HepG2 (cell line): ENCODE data around the gene RIPOR3. TPM values are rescaled to one million over a fixed set of nuclear protein-coding genes. Genes with fewer than 3 reads are reported as not detected.

Experiments
- ATF4 ChIP-seq, 2 experiments: fragments of 450-650 bp in 1 of 2; sonication (generic) in 1 of 2; formaldehyde crosslinking; IDR thresholded peaks; 2 replicates each; pipeline versions ENCODE4 v1.5.0 to v1.8.0; 2020 to 2022; ENCODE audit warnings: mild to moderate bottlenecking in 1 of 2, missing genetic modification reagents in 1 of 2
- BRCA1 ChIP-seq: sonication (generic); formaldehyde crosslinking; IDR thresholded peaks from 2 replicates; pipeline ENCODE4 v1.4.0; 2020; ENCODE audit warnings: missing genetic modification reagents
- CBX1 ChIP-seq: IDR thresholded peaks from one replicate; pipeline ENCODE4 v1.6.1; 2016; ENCODE audit warnings: antibody characterized with exemption, low read depth
- CHCHD3 ChIP-seq: sonication (generic); formaldehyde crosslinking; IDR thresholded peaks from 2 replicates; pipeline ENCODE4 v1.8.0; 2022; ENCODE audit warnings: mild to moderate bottlenecking, missing genetic modification reagents, moderate library complexity
- DMAP1 ChIP-seq: IDR thresholded peaks from 2 replicates; pipeline ENCODE4 v1.6.1; 2016
- DMTF1 ChIP-seq: sonication (generic); formaldehyde crosslinking; IDR thresholded peaks from 2 replicates; pipeline ENCODE4 v1.4.0; 2020; ENCODE audit warnings: mild to moderate bottlenecking, missing genetic modification reagents
- FOXO1 ChIP-seq: sonication (generic); formaldehyde crosslinking; IDR thresholded peaks from 2 replicates; pipeline ENCODE4 v1.4.0; 2020; ENCODE audit warnings: missing genetic modification reagents
- GMEB1 ChIP-seq: sonication (generic); formaldehyde crosslinking; IDR thresholded peaks from 2 replicates; pipeline ENCODE4 v1.5.1; 2020; ENCODE audit warnings: missing genetic modification reagents, mild to moderate bottlenecking, borderline replicate concordance
- HNRNPL ChIP-seq: fragments of 200-400 bp; formaldehyde crosslinking; IDR thresholded peaks from 2 replicates; pipeline ENCODE4 v1.6.1; 2017; ENCODE audit warnings: mild to moderate bottlenecking, low read depth, low read length
- ISX ChIP-seq: sonication (generic); formaldehyde crosslinking; conservative IDR thresholded peaks from 2 replicates; pipeline ENCODE4 v1.5.0; 2020; ENCODE audit warnings: missing genetic modification reagents
- KLF11 ChIP-seq: IDR thresholded peaks from 2 replicates; pipeline ENCODE4 v1.6.1; 2016; ENCODE audit warnings: missing compliant biosample characterization
- NR1H2 ChIP-seq: sonication (generic); formaldehyde crosslinking; IDR thresholded peaks from 2 replicates; pipeline ENCODE4 v1.8.1; 2022; ENCODE audit warnings: low read depth, missing genetic modification reagents, borderline replicate concordance
- REXO4 ChIP-seq: sonication (generic); formaldehyde crosslinking; IDR thresholded peaks from 2 replicates; pipeline ENCODE4 v1.8.0; 2022; ENCODE audit warnings: missing genetic modification reagents, mild to moderate bottlenecking, borderline replicate concordance
- RNF2 ChIP-seq: fragments of 450-650 bp; conservative IDR thresholded peaks from 2 replicates; pipeline ENCODE4 v1.6.1; 2016; ENCODE audit warnings: low read depth
- RXRA ChIP-seq: sonication (generic); formaldehyde crosslinking; IDR thresholded peaks from 2 replicates; pipeline ENCODE4 v1.5.1; 2020; ENCODE audit warnings: missing genetic modification reagents
- SMYD3 ChIP-seq: sonication (generic); formaldehyde crosslinking; IDR thresholded peaks from 2 replicates; pipeline ENCODE4 v1.8.1; 2023; ENCODE audit warnings: mild to moderate bottlenecking, missing genetic modification reagents
- SP4 ChIP-seq: sonication (generic); formaldehyde crosslinking; IDR thresholded peaks from 2 replicates; pipeline ENCODE4 v1.8.1; 2023; ENCODE audit warnings: mild to moderate bottlenecking, missing genetic modification reagents
- SRSF9 ChIP-seq: fragments of 200-400 bp; formaldehyde crosslinking; IDR thresholded peaks from 2 replicates; pipeline ENCODE4 v1.6.1; 2018; ENCODE audit warnings: borderline replicate concordance, mild to moderate bottlenecking, low read depth, low read length; ENCODE audit not compliant: insufficient read depth, poor library complexity, severe bottlenecking
- U2AF2 ChIP-seq: fragments of 200-400 bp; formaldehyde crosslinking; IDR thresholded peaks from 2 replicates; pipeline ENCODE4 v1.6.1; 2017; ENCODE audit warnings: low read depth, mild to moderate bottlenecking, low read length
- ZNF20 ChIP-seq: sonication (generic); formaldehyde crosslinking; IDR thresholded peaks from 2 replicates; pipeline ENCODE4 v1.4.0; 2020; ENCODE audit warnings: mild to moderate bottlenecking, moderate library complexity, missing genetic modification reagents
- ZNF350 ChIP-seq: sonication (generic); formaldehyde crosslinking; IDR thresholded peaks from 2 replicates; pipeline ENCODE4 v1.4.0; 2020; ENCODE audit warnings: mild to moderate bottlenecking, low read depth, missing genetic modification reagents, borderline replicate concordance
- ZNF362 ChIP-seq: sonication (generic); formaldehyde crosslinking; IDR thresholded peaks from 2 replicates; pipeline ENCODE4 v1.4.0; 2020; ENCODE audit warnings: missing genetic modification reagents, mild to moderate bottlenecking, borderline replicate concordance
- ZNF44 ChIP-seq: sonication (generic); formaldehyde crosslinking; IDR thresholded peaks from 2 replicates; pipeline ENCODE4 v1.5.1; 2020; ENCODE audit warnings: mild to moderate bottlenecking, missing genetic modification reagents
- ZNF501 ChIP-seq: sonication (generic); formaldehyde crosslinking; IDR thresholded peaks from 2 replicates; pipeline ENCODE4 v1.5.1; 2020; ENCODE audit warnings: mild to moderate bottlenecking, moderate library complexity, missing genetic modification reagents
- polyA plus RNA-seq, 8 experiments: library from polyadenylated mRNA; depleted of rRNA in 3 of 8; stranded (reverse) in 7 of 8; unstranded in 1 of 8; fragments of >200 nt; fragmentation: Illumina TruSeq in 4 of 8; extraction: Trizol in 4 of 8; gene quantifications; 2 replicates each; pipeline versions ENCODE4 v1.2.1 to v1.2.3, GENCODE V29; 2011 to 2016; ENCODE audit warnings: low read depth in 4 of 8, missing spikeins in 1 of 8, mixed read lengths in 1 of 8; ENCODE audit not compliant: insufficient read depth in 1 of 8
- total RNA-seq, 5 experiments: library from RNA; depleted of rRNA; stranded (reverse); fragments of >200 nt; fragmentation: Illumina TruSeq; extraction: Trizol; gene quantifications; 2 replicates each; pipeline ENCODE4 v1.2.3, GENCODE V29; 2016; ENCODE audit warnings: low read depth in 1 of 5

Gene RIPOR3
- total and polyA plus RNA-seq, 2 of the 13 experiments (the other 11 are each of a cell fraction or from before 2014, with no cell fraction given), result 0.18 TPM; not detected in 1

GRCh38 chr20:50635676-50636600 is 55.4 kb downstream of the RIPOR3 start (continued):
- TF ChIP-seq GMEB1 (CRISPR knock-in tag) (peak; percentile 68), REXO4 (0 out of 2 replicates have a peak, but pooled peaks have one; percentile 23), RXRA (no peak), ZNF44 (CRISPR knock-in tag) (peak; percentile 64; the same call in 1 of the 2 replicates), U2AF2 (peak; percentile 62; the same call in 1 of the 2 replicates), NR1H2 (CRISPR knock-in tag) (no peak), ZNF20 (CRISPR knock-in tag) (no peak), SP4 (CRISPR knock-in tag) (peak; percentile 77), ISX (CRISPR knock-in tag) (no peak), HNRNPL (0 out of 2 replicates have a peak, but pooled peaks have one; percentile 14), CBX1 (peak; percentile 65), DMTF1 (CRISPR knock-in tag) (no peak), FOXO1 (CRISPR knock-in tag) (no peak), CHCHD3 (no peak), ATF4 (CRISPR knock-in tag; IDR thresholded peaks at IDR 0.05) (no peak), SRSF9 (no peak), SMYD3 (CRISPR knock-in tag) (peak; percentile 62; the same call in 1 of the 2 replicates), ZNF350 (CRISPR knock-in tag) (peak; percentile 87), RNF2 (no peak; the same call in 1 of the 2 replicates), ZNF362 (CRISPR knock-in tag) (no peak; the same call in 1 of the 2 replicates), KLF11 (CRISPR knock-in tag) (no peak), BRCA1 (CRISPR knock-in tag) (no peak), DMAP1 (no peak), ZNF501 (CRISPR knock-in tag) (0 out of 2 replicates have a peak, but pooled peaks have one; percentile 37)
